EL (cell line): ENCODE data around the gene FOXO4.

ENCODE experiments used
- DNase-seq: peaks from one replicate; pipeline ENCODE4 v3.0.0-alpha.2; 2016

The FOXO4 gene

GRCh38 chrX:71144651-71145050 lies 49.0 kb downstream of the FOXO4 start, which contains the start of gene NLGN3:
NLGN3 (plus strand) TSS chrX:71144841; CDS start chrX:71147750, 2,909 bp downstream.
- DNase-seq, result no peak

DNA sequence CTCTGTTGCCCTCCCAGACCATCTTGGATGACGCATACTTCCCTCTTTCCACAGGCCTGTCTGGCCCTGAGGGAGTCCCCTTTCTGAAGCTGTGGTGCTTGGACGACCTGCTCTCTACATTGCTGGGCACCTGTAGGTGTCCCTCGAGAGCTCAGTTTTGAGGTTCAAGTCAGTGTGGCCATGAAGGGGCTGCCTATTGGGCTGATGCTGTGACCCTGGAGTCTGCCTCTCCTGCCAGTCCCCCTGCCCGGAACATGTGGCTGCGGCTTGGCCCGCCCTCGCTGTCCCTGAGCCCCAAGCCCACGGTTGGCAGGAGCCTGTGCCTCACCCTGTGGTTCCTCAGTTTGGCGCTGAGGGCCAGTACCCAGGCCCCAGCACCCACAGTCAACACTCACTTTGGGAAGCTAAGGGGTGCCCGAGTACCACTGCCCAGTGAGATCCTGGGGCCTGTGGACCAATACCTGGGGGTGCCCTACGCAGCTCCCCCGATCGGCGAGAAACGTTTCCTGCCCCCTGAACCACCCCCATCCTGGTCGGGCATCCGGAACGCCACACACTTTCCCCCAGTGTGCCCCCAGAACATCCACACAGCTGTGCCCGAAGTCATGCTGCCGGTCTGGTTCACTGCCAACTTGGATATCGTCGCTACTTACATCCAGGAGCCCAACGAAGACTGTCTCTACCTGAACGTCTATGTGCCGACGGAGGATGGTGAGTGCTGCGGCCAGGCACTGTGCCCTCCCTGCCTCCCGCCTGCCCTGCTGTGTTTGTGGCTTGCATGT lies 52.0 kb downstream of the FOXO4 start:
- DNase-seq, result no peak

DNA sequence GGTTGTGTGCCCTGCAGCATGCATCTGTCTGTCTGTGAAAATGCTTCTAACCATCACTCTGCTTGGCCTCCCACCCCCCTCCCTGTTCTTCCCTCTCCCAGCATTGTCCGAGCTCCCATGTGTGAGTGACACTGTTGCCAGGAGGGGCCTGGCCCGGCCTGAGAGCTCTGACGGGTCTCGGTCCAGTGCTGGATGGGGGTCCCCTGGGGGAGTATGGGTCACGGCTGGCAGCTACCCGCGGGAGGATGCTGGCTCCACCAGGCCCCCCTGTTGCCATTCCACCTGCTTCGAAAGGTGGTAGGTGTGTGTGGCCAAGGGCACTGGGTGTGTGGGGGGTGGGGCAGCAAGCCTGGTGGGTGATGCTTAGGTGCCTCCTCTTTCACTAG lies 52.6 kb downstream of the FOXO4 start:
- no peak for DNase-seq

- no peak for DNase-seq
These were observed 55.7 kb downstream of the FOXO4 start for GRCh38 chrX:71151366-71151765.
